H4 (cell line): ENCODE data around the gene MXI1. TPM values are rescaled to one million over a fixed set of nuclear protein-coding genes. Genes with fewer than 3 reads are reported as not detected.
"Not testable (repeated sequence)": the region's sequence is repeated elsewhere in the genome, so short reads cannot be mapped to it uniquely, and the experiment has no call there.

Experiments
- DNase-seq: peaks from one replicate; pipeline ENCODE4 v3.0.0-alpha.2; 2015; ENCODE audit warnings: low spot score
- total RNA-seq: library from RNA; depleted of rRNA; stranded (reverse); fragments of >200 nt; shearing (Covaris generic); gene quantifications from 2 replicates; pipeline ENCODE4 v1.2.3, GENCODE V29; 2014; rRNA removed

The MXI1 gene
- total RNA-seq, 1 experiment from 2014 or later: 16.7 TPM

GRCh38 chr10:110317866-110318850 is 110.8 kb downstream of the MXI1 start:
- no peak for DNase-seq

- no peak for DNase-seq
These were observed 114.6 kb downstream of the MXI1 start for GRCh38 chr10:110321869-110322620.

- peak; percentile 50 for DNase-seq
These were observed 116.1 kb downstream of the MXI1 start for GRCh38 chr10:110323503-110323902.

- DNase-seq: no peak
These were observed 116.9 kb downstream of the MXI1 start for GRCh38 chr10:110324201-110324804.

- DNase-seq: no peak
These were observed 117.4 kb downstream of the MXI1 start for GRCh38 chr10:110324805-110325280.

- DNase-seq: peak; percentile 72
These were observed 119.1 kb downstream of the MXI1 start for GRCh38 chr10:110326351-110327032.

GRCh38 chr10:110327262-110327914 is 120.0 kb downstream of the MXI1 start:
- no peak for DNase-seq

GRCh38 chr10:110330675-110331074 is 123.3 kb downstream of the MXI1 start:
- no peak for DNase-seq

- not testable (repeated sequence) for DNase-seq
These were observed 123.9 kb downstream of the MXI1 start for GRCh38 chr10:110331226-110331795.

GRCh38 chr10:110334061-110334656 is 126.8 kb downstream of the MXI1 start:
- DNase-seq: no peak

- no peak for DNase-seq
These were observed 128.1 kb downstream of the MXI1 start for GRCh38 chr10:110335314-110336064.

- DNase-seq: peak; percentile 69
These were observed 128.8 kb downstream of the MXI1 start for GRCh38 chr10:110336111-110336721.

Other genes starting within 250 kb of the MXI1 start
- 457 and 546 TPM in 2 replicates for gene ADD3, start 199.6 kb upstream of the MXI1 start, total RNA-seq
- gene SMNDC1, start 97.3 kb downstream of the MXI1 start, total RNA-seq: 7.8 and 8.3 TPM in 2 replicates